GM23338 (cell line): ENCODE data around the gene FLNC. TPM values are rescaled to one million over a fixed set of nuclear protein-coding genes. Genes with fewer than 3 reads are reported as not detected.

ENCODE experiments used
- ATAC-seq: fragments of 200-7000 bp; cut with Tn5 transposase; 3 replicates; pipeline ENCODE4 v1.9.1; 2020
- DNase-seq: peaks from one replicate; pipeline ENCODE4 v3.0.0-alpha.2; 2015; ENCODE audit warnings: low spot score
- H2AFZ ChIP-seq: fragments of 200-600 bp; sonication (generic); 2 replicates; pipeline ENCODE4 v1.8.0; 2016; ENCODE audit warnings: antibody characterized with exemption, mild to moderate bottlenecking, moderate library complexity
- H3F3A ChIP-seq: fragments of 200-600 bp; sonication (generic); replicated peaks from 2 replicates; pipeline ENCODE4 v1.8.0; 2017; ENCODE audit warnings: antibody characterized with exemption, mixed run types, low read depth
- H3K27ac ChIP-seq: fragments of 200-600 bp; sonication (generic); 2 replicates; pipeline ENCODE4 v1.6.1; 2016; ENCODE audit warnings: low read depth
- H3K27me3 ChIP-seq: fragments of 200-600 bp; sonication (generic); 2 replicates; pipeline ENCODE4 v1.8.0; 2016; ENCODE audit warnings: mild to moderate bottlenecking, mixed run types, moderate library complexity; ENCODE audit not compliant: insufficient read depth
- H3K36me3 ChIP-seq: fragments of 200-600 bp; sonication (generic); 2 replicates; pipeline ENCODE4 v1.8.0; 2016; ENCODE audit warnings: mild to moderate bottlenecking; ENCODE audit not compliant: insufficient read depth
- H3K4me1 ChIP-seq: fragments of 200-600 bp; sonication (generic); 2 replicates; pipeline ENCODE4 v1.8.0; 2016; ENCODE audit warnings: mild to moderate bottlenecking, moderate library complexity; ENCODE audit not compliant: insufficient read depth
- H3K4me2 ChIP-seq: fragments of 200-600 bp; sonication (generic); 2 replicates; pipeline ENCODE4 v1.7.1; 2017; ENCODE audit warnings: mixed run types
- H3K4me3 ChIP-seq: fragments of 200-600 bp; sonication (generic); 2 replicates; pipeline ENCODE4 v1.6.1; 2016; ENCODE audit warnings: mixed run types
- H3K79me2 ChIP-seq: fragments of 200-600 bp; sonication (generic); replicated peaks from 2 replicates; pipeline ENCODE4 v1.8.0; 2017; ENCODE audit warnings: mild to moderate bottlenecking; ENCODE audit not compliant: insufficient read depth
- H3K9me2 ChIP-seq: fragments of 200-600 bp; sonication (generic); 2 replicates; pipeline ENCODE4 v1.8.0; 2017; ENCODE audit not compliant: insufficient read depth
- H4K20me1 ChIP-seq: fragments of 200-600 bp; sonication (generic); replicated peaks from 2 replicates; pipeline ENCODE4 v1.8.0; 2017; ENCODE audit warnings: mild to moderate bottlenecking; ENCODE audit not compliant: insufficient read depth
- H3K27ac Mint-ChIP-seq: 2 replicates; pipeline ENCODE4 v1.8.0; 2020; ENCODE audit warnings: inconsistent platforms, mild to moderate bottlenecking, moderate library complexity, mixed read lengths
- H3K27me3 Mint-ChIP-seq: 3 replicates; pipeline ENCODE4 v1.8.0; 2022; ENCODE audit warnings: low read depth, mild to moderate bottlenecking, moderate library complexity, mixed read lengths, inconsistent platforms; ENCODE audit not compliant: insufficient read depth, poor library complexity
- H3K36me3 Mint-ChIP-seq: 3 replicates; pipeline ENCODE4 v1.8.0; 2021; ENCODE audit warnings: low read depth, mild to moderate bottlenecking, inconsistent platforms, moderate library complexity, mixed read lengths
- H3K4me1 Mint-ChIP-seq: 3 replicates; pipeline ENCODE4 v1.8.0; 2020; ENCODE audit warnings: mild to moderate bottlenecking, inconsistent platforms, mixed read lengths
- H3K4me3 Mint-ChIP-seq: 3 replicates; pipeline ENCODE4 v1.8.0; 2021; ENCODE audit warnings: moderate library complexity, mild to moderate bottlenecking, inconsistent platforms, mixed read lengths
- H3K9me3 Mint-ChIP-seq: 3 replicates; pipeline ENCODE4 v1.8.0; 2020; ENCODE audit warnings: moderate library complexity, mild to moderate bottlenecking, inconsistent platforms, mixed read lengths
- EZH2 ChIP-seq: fragments of 200-600 bp; sonication (generic); IDR thresholded peaks from one replicate; pipeline ENCODE4 v1.8.0; 2017; ENCODE audit warnings: antibody characterized with exemption, mild to moderate bottlenecking, low read depth; ENCODE audit not compliant: unreplicated experiment
- EZH2phosphoT487 ChIP-seq: fragments of 200-600 bp; sonication (generic); IDR thresholded peaks from one replicate; pipeline ENCODE4 v1.8.1; 2018; ENCODE audit warnings: antibody characterized with exemption; ENCODE audit not compliant: unreplicated experiment
- NANOG ChIP-seq: IDR thresholded peaks from 2 replicates; pipeline ENCODE4 v1.6.1; 2016; ENCODE audit warnings: antibody characterized with exemption, borderline replicate concordance
- POLR2AphosphoS5 ChIP-seq: IDR thresholded peaks from 2 replicates; pipeline ENCODE4 v1.6.1; 2016; ENCODE audit warnings: antibody characterized with exemption, low read depth
- STAT1 ChIP-seq: IDR thresholded peaks from one replicate; pipeline ENCODE4 v1.6.1; 2016; ENCODE audit warnings: antibody characterized with exemption; ENCODE audit not compliant: unreplicated experiment
- ZNF331 ChIP-seq: fragments of 250-450 bp; sonication (Bioruptor Pico); IDR thresholded peaks from 2 replicates; pipeline ENCODE4 v1.5.0; 2020; ENCODE audit warnings: low read depth, mild to moderate bottlenecking, moderate library complexity
- polyA plus RNA-seq: library from polyadenylated mRNA; unstranded; fragments of >200 nt; fragmentation: Nextera tagmentation; extraction: Ambion mirVana; gene quantifications from 2 replicates; pipeline ENCODE4 v1.2.1, GENCODE V29; 2016
- total RNA-seq: library from RNA; depleted of rRNA; stranded (reverse); fragments of >200 nt; shearing (Covaris generic); gene quantifications from 2 replicates; pipeline ENCODE4 v1.2.3, GENCODE V29; 2014
- TF ChIP-seq, protein P1 (sequence below): IDR thresholded peaks from one replicate; pipeline ENCODE4 v1.6.1; 2018; ENCODE audit warnings: antibody characterized with exemption; ENCODE audit not compliant: unreplicated experiment
- TF ChIP-seq, protein P2 (sequence below): IDR thresholded peaks from 2 replicates; pipeline ENCODE4 v1.6.1; 2016; ENCODE audit warnings: antibody characterized with exemption
- TF ChIP-seq, protein P3 (sequence below): fragments of 250-450 bp; sonication (Bioruptor Pico); IDR thresholded peaks from 2 replicates; pipeline ENCODE4 v1.5.0; 2020; ENCODE audit warnings: mild to moderate bottlenecking, moderate library complexity
- TF ChIP-seq, protein P4 (sequence below), 2 experiments: fragments of 200-600 bp in 1 of 2; sonication (generic) in 1 of 2; conservative IDR thresholded peaks; 2 replicates each; pipeline versions ENCODE4 v1.5.1 to v1.6.1; 2016 to 2017; ENCODE audit warnings: antibody characterized with exemption in 2 of 2, low read depth in 2 of 2, mild to moderate bottlenecking in 2 of 2, moderate library complexity in 1 of 2

Gene FLNC
- total and polyA plus RNA-seq, 2 experiments from 2014 or later, result 0.65 to 11.8 TPM

DNA sequence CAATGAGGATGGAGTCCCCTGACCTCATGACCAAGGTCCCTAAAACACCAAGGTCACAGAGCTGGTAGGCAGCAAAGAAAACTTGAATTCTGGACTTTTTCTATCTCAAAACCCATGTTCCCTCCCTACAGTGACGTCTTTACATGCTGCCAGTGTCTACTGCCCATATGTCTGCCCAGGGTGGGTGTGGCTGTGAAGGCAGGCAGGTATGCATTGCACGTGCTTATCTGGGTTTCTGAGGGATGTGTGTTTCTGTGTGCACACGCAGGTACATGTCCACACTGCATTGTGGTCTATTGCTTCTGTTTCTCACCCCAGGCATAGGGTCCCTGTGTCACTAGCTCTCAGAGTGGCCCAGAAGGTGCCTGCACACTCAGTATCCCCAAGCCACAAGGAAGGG lies 45.9 kb downstream of the FLNC start:
- no peak overlapping the region for H3K27ac Mint-ChIP-seq
- H3K27me3 ChIP-seq, result peaks cover 12% of the 10 kb centered on the region
- no peaks in the 10 kb centered on the region for H3K36me3 ChIP-seq
- H3K27ac ChIP-seq, result no peak overlapping the region
- no peak for ATAC-seq
- H2AFZ ChIP-seq, result no peak overlapping the region
- no peaks in the 10 kb centered on the region for H4K20me1 ChIP-seq
- H3K27me3 Mint-ChIP-seq, result peaks cover 18% of the 10 kb centered on the region
- H3K9me3 Mint-ChIP-seq, result no peaks in the 10 kb centered on the region
- no peaks in the 10 kb centered on the region for H3K9me2 ChIP-seq
- H3K4me1 Mint-ChIP-seq, result peaks cover 3% of the 10 kb centered on the region; the same call in 1 of the 3 replicates
- H3K4me3 ChIP-seq, result no peak overlapping the region
- no peaks in the 10 kb centered on the region for H3K36me3 Mint-ChIP-seq
- H3K4me2 ChIP-seq, result no peak overlapping the region
- no peaks in the 10 kb centered on the region for H3K79me2 ChIP-seq
- peaks cover 8% of the 10 kb centered on the region; the same call in 1 of the 2 replicates for H3K4me1 ChIP-seq
- DNase-seq, result no peak
- TF ChIP-seq STAT1 (no peak), EZH2phosphoT487 (no peak), EZH2 (no peak), ZNF331 (CRISPR knock-in tag) (no peak), POLR2AphosphoS5 (no peak), NANOG (no peak)
- TF ChIP-seq, protein P1, sequence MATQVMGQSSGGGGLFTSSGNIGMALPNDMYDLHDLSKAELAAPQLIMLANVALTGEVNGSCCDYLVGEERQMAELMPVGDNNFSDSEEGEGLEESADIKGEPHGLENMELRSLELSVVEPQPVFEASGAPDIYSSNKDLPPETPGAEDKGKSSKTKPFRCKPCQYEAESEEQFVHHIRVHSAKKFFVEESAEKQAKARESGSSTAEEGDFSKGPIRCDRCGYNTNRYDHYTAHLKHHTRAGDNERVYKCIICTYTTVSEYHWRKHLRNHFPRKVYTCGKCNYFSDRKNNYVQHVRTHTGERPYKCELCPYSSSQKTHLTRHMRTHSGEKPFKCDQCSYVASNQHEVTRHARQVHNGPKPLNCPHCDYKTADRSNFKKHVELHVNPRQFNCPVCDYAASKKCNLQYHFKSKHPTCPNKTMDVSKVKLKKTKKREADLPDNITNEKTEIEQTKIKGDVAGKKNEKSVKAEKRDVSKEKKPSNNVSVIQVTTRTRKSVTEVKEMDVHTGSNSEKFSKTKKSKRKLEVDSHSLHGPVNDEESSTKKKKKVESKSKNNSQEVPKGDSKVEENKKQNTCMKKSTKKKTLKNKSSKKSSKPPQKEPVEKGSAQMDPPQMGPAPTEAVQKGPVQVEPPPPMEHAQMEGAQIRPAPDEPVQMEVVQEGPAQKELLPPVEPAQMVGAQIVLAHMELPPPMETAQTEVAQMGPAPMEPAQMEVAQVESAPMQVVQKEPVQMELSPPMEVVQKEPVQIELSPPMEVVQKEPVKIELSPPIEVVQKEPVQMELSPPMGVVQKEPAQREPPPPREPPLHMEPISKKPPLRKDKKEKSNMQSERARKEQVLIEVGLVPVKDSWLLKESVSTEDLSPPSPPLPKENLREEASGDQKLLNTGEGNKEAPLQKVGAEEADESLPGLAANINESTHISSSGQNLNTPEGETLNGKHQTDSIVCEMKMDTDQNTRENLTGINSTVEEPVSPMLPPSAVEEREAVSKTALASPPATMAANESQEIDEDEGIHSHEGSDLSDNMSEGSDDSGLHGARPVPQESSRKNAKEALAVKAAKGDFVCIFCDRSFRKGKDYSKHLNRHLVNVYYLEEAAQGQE, result no peak
- TF ChIP-seq, protein P2, sequence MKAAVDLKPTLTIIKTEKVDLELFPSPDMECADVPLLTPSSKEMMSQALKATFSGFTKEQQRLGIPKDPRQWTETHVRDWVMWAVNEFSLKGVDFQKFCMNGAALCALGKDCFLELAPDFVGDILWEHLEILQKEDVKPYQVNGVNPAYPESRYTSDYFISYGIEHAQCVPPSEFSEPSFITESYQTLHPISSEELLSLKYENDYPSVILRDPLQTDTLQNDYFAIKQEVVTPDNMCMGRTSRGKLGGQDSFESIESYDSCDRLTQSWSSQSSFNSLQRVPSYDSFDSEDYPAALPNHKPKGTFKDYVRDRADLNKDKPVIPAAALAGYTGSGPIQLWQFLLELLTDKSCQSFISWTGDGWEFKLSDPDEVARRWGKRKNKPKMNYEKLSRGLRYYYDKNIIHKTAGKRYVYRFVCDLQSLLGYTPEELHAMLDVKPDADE, result no peak
- TF ChIP-seq, protein P3, sequence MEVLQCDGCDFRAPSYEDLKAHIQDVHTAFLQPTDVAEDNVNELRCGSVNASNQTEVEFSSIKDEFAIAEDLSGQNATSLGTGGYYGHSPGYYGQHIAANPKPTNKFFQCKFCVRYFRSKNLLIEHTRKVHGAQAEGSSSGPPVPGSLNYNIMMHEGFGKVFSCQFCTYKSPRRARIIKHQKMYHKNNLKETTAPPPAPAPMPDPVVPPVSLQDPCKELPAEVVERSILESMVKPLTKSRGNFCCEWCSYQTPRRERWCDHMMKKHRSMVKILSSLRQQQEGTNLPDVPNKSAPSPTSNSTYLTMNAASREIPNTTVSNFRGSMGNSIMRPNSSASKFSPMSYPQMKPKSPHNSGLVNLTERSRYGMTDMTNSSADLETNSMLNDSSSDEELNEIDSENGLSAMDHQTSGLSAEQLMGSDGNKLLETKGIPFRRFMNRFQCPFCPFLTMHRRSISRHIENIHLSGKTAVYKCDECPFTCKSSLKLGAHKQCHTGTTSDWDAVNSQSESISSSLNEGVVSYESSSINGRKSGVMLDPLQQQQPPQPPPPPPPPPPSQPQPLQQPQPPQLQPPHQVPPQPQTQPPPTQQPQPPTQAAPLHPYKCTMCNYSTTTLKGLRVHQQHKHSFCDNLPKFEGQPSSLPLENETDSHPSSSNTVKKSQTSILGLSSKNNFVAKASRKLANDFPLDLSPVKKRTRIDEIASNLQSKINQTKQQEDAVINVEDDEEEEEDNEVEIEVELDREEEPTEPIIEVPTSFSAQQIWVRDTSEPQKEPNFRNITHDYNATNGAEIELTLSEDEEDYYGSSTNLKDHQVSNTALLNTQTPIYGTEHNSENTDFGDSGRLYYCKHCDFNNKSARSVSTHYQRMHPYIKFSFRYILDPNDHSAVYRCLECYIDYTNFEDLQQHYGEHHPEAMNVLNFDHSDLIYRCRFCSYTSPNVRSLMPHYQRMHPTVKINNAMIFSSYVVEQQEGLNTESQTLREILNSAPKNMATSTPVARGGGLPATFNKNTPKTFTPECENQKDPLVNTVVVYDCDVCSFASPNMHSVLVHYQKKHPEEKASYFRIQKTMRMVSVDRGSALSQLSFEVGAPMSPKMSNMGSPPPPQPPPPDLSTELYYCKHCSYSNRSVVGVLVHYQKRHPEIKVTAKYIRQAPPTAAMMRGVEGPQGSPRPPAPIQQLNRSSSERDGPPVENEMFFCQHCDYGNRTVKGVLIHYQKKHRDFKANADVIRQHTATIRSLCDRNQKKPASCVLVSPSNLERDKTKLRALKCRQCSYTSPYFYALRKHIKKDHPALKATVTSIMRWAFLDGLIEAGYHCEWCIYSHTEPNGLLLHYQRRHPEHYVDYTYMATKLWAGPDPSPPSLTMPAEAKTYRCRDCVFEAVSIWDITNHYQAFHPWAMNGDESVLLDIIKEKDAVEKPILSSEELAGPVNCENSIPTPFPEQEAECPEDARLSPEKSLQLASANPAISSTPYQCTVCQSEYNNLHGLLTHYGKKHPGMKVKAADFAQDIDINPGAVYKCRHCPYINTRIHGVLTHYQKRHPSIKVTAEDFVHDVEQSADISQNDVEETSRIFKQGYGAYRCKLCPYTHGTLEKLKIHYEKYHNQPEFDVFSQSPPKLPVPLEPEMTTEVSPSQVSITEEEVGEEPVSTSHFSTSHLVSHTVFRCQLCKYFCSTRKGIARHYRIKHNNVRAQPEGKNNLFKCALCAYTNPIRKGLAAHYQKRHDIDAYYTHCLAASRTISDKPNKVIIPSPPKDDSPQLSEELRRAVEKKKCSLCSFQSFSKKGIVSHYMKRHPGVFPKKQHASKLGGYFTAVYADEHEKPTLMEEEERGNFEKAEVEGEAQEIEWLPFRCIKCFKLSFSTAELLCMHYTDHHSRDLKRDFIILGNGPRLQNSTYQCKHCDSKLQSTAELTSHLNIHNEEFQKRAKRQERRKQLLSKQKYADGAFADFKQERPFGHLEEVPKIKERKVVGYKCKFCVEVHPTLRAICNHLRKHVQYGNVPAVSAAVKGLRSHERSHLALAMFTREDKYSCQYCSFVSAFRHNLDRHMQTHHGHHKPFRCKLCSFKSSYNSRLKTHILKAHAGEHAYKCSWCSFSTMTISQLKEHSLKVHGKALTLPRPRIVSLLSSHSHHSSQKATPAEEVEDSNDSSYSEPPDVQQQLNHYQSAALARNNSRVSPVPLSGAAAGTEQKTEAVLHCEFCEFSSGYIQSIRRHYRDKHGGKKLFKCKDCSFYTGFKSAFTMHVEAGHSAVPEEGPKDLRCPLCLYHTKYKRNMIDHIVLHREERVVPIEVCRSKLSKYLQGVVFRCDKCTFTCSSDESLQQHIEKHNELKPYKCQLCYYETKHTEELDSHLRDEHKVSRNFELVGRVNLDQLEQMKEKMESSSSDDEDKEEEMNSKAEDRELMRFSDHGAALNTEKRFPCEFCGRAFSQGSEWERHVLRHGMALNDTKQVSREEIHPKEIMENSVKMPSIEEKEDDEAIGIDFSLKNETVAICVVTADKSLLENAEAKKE (CRISPR knock-in tag), result no peak
- TF ChIP-seq, protein P4, sequence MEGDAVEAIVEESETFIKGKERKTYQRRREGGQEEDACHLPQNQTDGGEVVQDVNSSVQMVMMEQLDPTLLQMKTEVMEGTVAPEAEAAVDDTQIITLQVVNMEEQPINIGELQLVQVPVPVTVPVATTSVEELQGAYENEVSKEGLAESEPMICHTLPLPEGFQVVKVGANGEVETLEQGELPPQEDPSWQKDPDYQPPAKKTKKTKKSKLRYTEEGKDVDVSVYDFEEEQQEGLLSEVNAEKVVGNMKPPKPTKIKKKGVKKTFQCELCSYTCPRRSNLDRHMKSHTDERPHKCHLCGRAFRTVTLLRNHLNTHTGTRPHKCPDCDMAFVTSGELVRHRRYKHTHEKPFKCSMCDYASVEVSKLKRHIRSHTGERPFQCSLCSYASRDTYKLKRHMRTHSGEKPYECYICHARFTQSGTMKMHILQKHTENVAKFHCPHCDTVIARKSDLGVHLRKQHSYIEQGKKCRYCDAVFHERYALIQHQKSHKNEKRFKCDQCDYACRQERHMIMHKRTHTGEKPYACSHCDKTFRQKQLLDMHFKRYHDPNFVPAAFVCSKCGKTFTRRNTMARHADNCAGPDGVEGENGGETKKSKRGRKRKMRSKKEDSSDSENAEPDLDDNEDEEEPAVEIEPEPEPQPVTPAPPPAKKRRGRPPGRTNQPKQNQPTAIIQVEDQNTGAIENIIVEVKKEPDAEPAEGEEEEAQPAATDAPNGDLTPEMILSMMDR (conservative IDR thresholded peaks at IDR 0.05; ENCODE audit: low read depth in 2 of 2), result no peak
- H3K4me3 Mint-ChIP-seq, result no peak overlapping the region
- no peaks in the 10 kb centered on the region for H3F3A ChIP-seq
